Measurements from ENCODE around the gene COG2.
"Not testable (repeated sequence)": the region's sequence is repeated elsewhere in the genome, so short reads cannot be mapped to it uniquely, and the experiment has no call there.

COG2 gene

GRCh38 chr1:230629511-230629910 is 12.8 kb upstream of the COG2 start:
- no peak for DNase-seq

- DNase-seq = no peak
Measured at GRCh38 chr1:230631477-230631876, 10.8 kb upstream of the COG2 start.

GRCh38 chr1:230632273-230632873 is 9.9 kb upstream of the COG2 start:
- DNase-seq = peak; percentile 78

- DNase-seq = no peak
Measured at GRCh38 chr1:230633469-230633868, 8.8 kb upstream of the COG2 start.

- no peak for DNase-seq
Measured at GRCh38 chr1:230634384-230634783, 7.9 kb upstream of the COG2 start.

- no peak for DNase-seq
Measured at GRCh38 chr1:230636575-230637148, 5.6 kb upstream of the COG2 start.

GRCh38 chr1:230639714-230640209 is 2.5 kb upstream of the COG2 start:
- DNase-seq = no peak

- no peak for DNase-seq
Measured at GRCh38 chr1:230641346-230641745, 935 bp upstream of the COG2 start.

GRCh38 chr1:230641900-230642262 is 400 bp upstream of the COG2 start:
- no peak for DNase-seq

- no peak for DNase-seq
Measured at GRCh38 chr1:230643908-230644307, 1.6 kb downstream of the COG2 start.

- DNase-seq = no peak
Measured at GRCh38 chr1:230646710-230647302, 4.5 kb downstream of the COG2 start.

GRCh38 chr1:230647321-230647720 is 5.0 kb downstream of the COG2 start:
- DNase-seq = no peak

GRCh38 chr1:230648114-230648513 is 5.8 kb downstream of the COG2 start:
- DNase-seq = no peak

- no peak for DNase-seq
Measured at GRCh38 chr1:230650300-230650699, 8.0 kb downstream of the COG2 start.

GRCh38 chr1:230651235-230651634 is 9.0 kb downstream of the COG2 start:
- DNase-seq = no peak

- DNase-seq = not testable (repeated sequence)
Measured at GRCh38 chr1:230656719-230657118, 14.4 kb downstream of the COG2 start.

GRCh38 chr1:230658103-230658502 is 15.8 kb downstream of the COG2 start:
- not testable (repeated sequence) for DNase-seq

- DNase-seq = no peak
Measured at GRCh38 chr1:230658691-230659090, 16.4 kb downstream of the COG2 start.

GRCh38 chr1:230661976-230662375 is 19.7 kb downstream of the COG2 start:
- DNase-seq = peak; percentile 70

GRCh38 chr1:230668227-230668626 is 25.9 kb downstream of the COG2 start:
- no peak for DNase-seq

GRCh38 chr1:230669543-230669942 is 27.3 kb downstream of the COG2 start:
- DNase-seq = no peak

- DNase-seq = no peak
Measured at GRCh38 chr1:230674581-230674980, 32.3 kb downstream of the COG2 start.

GRCh38 chr1:230677200-230677599 is 34.9 kb downstream of the COG2 start:
- no peak for DNase-seq

GRCh38 chr1:230679192-230679591 is 36.9 kb downstream of the COG2 start:
- DNase-seq = no peak

- no peak for DNase-seq
Measured at GRCh38 chr1:230679825-230680224, 37.5 kb downstream of the COG2 start.

Data from NCI-H510A treated with DMSO at 0.1 percent for 48 hours (cell line).